HG03159 (cell line): ENCODE results near the gene ALKBH1.

Source experiments
- ATAC-seq: cut with Tn5 transposase; IDR thresholded peaks from one replicate; pipeline ENCODE4 v1.9.1; 2021; ENCODE audit warnings: mild to moderate bottlenecking, moderate library complexity; ENCODE audit not compliant: unreplicated experiment

ALKBH1 gene

GRCh38 chr14:77625360-77625759 is 82.5 kb downstream of the ALKBH1 start:
- no peak for ATAC-seq

DNA sequence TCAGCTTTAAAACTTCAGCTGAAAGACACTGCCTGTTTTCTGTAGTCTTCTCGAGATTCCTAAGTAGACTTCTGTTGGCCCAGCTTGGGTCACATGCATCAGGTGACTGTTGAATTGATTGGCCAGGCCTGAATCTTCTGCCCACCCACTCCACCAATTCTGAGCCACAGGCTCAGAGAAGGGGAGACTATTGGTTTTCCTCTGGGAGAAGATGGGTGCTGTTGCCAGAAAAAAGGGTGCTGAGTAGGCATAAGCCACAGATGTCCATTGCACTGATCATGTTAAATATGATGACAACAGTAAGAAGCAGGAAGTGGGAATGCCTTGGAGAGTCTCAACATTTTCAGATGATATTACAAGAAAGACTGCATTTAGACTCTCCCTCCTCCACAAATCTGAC is 84.6 kb downstream of the ALKBH1 start:
- ATAC-seq, result no peak
